GM06990 (cell line): Measurements from ENCODE around the gene ACADS.

ENCODE experiments used
- DNase-seq: peaks from one replicate; pipeline ENCODE4 v3.0.0-alpha.2; 2011; ENCODE audit not compliant: insufficient read length; ENCODE audit errors: extremely low read depth
- H3K27me3 ChIP-seq: replicated peaks from 2 replicates; pipeline ENCODE4 v1.6.0; 2011; ENCODE audit warnings: low read length; ENCODE audit not compliant: control insufficient read depth, insufficient read depth
- H3K36me3 ChIP-seq: 2 replicates; pipeline ENCODE4 v1.5.1; 2011; ENCODE audit warnings: low read length; ENCODE audit not compliant: control insufficient read depth, insufficient read depth
- H3K4me3 ChIP-seq: replicated peaks from 2 replicates; pipeline ENCODE4 v1.5.1; 2011; ENCODE audit warnings: low read depth, mild to moderate bottlenecking, control low read depth, low read length
- CTCF ChIP-seq: IDR thresholded peaks from 2 replicates; pipeline ENCODE4 v1.5.1; 2011; ENCODE audit warnings: low read length, control low read depth, mild to moderate bottlenecking, inconsistent platforms; ENCODE audit not compliant: insufficient read depth, poor library complexity, severe bottlenecking

ACADS gene

GRCh38 chr12:120696626-120697025, 29.0 kb upstream of the ACADS start:
- peaks cover 37% of the 10 kb centered on the region for H3K36me3 ChIP-seq
- no peaks in the 10 kb centered on the region for H3K27me3 ChIP-seq
- DNase-seq, result no peak
- TF ChIP-seq CTCF, result no peak
- H3K4me3 ChIP-seq, result no peak overlapping the region

- Histone ChIP-seq H3K27me3 (no peaks in the 10 kb centered on the region), H3K4me3 (no peak overlapping the region), H3K36me3 (peaks cover 37% of the 10 kb centered on the region)
- TF ChIP-seq CTCF, result no peak
- DNase-seq, result no peak
Observed at GRCh38 chr12:120697344-120697743, 28.3 kb upstream of the ACADS start.

- TF ChIP-seq CTCF, result no peak
- H3K4me3 ChIP-seq, result no peak overlapping the region
- no peak for DNase-seq
- H3K36me3 ChIP-seq, result peaks cover 34% of the 10 kb centered on the region
- no peaks in the 10 kb centered on the region for H3K27me3 ChIP-seq
Observed at GRCh38 chr12:120698665-120699064, 27.0 kb upstream of the ACADS start.

- TF ChIP-seq CTCF, result no peak
- H3K27me3 ChIP-seq, result no peaks in the 10 kb centered on the region
- H3K4me3 ChIP-seq, result no peak overlapping the region
- H3K36me3 ChIP-seq, result peaks cover 29% of the 10 kb centered on the region
- no peak for DNase-seq
Observed at GRCh38 chr12:120699553-120699952, 26.1 kb upstream of the ACADS start.

GRCh38 chr12:120700886-120701285, 24.7 kb upstream of the ACADS start:
- H3K27me3 ChIP-seq, result no peaks in the 10 kb centered on the region
- no peak for TF ChIP-seq CTCF
- no peak overlapping the region for H3K4me3 ChIP-seq
- no peak for DNase-seq
- H3K36me3 ChIP-seq, result peaks cover 23% of the 10 kb centered on the region

- no peak for TF ChIP-seq CTCF
- no peak for DNase-seq
- H3K27me3 ChIP-seq, result no peaks in the 10 kb centered on the region
- H3K36me3 ChIP-seq, result peaks cover 16% of the 10 kb centered on the region
- H3K4me3 ChIP-seq, result no peak overlapping the region
Observed at GRCh38 chr12:120702637-120703036, 23.0 kb upstream of the ACADS start.
